Heart left ventricle (tissue), 16 donors: ENCODE results near the gene LYST. TPM values are rescaled to one million over a fixed set of nuclear protein-coding genes. Genes with fewer than 3 reads are reported as not detected.

ENCODE experiments used
- ATAC-seq, 4 donors: fragments of 200-7000 bp; cut with Tn5 transposase; one replicate each; pipeline ENCODE4 v1.9.1; 2020 to 2022; ENCODE audit warnings: moderate library complexity in 4 of 4, mild to moderate bottlenecking in 3 of 4, moderate number of reproducible peaks in 1 of 4
- DNase-seq, 5 donors: peaks; one replicate each; pipeline ENCODE4 v3.0.0-alpha.2; 2020
- H3K27ac ChIP-seq, 12 donors: fragments of 200-600 bp; sonication (generic) in 4 of 12; one replicate each; pipeline versions ENCODE4 v1.5.0 to v1.8.0; 2016 to 2022; ENCODE audit warnings: mild to moderate bottlenecking in 2 of 12
- H3K27me3 ChIP-seq, 9 donors: fragments of 200-600 bp; sonication (generic) in 2 of 9; one replicate each; pipeline versions ENCODE4 v1.5.1 to v1.8.0; 2016 to 2022; ENCODE audit warnings: mild to moderate bottlenecking in 3 of 9
- H3K36me3 ChIP-seq, 9 donors: fragments of 200-600 bp; sonication (generic) in 2 of 9; one replicate each; pipeline versions ENCODE4 v1.5.0 to v1.8.0; 2018 to 2022; ENCODE audit warnings: mild to moderate bottlenecking in 2 of 9
- H3K4me1 ChIP-seq, 12 donors: fragments of 200-600 bp; sonication (generic) in 4 of 12; one replicate each; pipeline versions ENCODE4 v1.5.0 to v1.8.0; 2016 to 2022; ENCODE audit warnings: mild to moderate bottlenecking in 3 of 12
- H3K4me3 ChIP-seq, 12 donors: fragments of 200-600 bp; sonication (generic) in 4 of 12; one replicate each; pipeline versions ENCODE4 v1.5.0 to v1.8.0; 2017 to 2022; ENCODE audit warnings: mild to moderate bottlenecking in 9 of 12, moderate library complexity in 4 of 12
- H3K9me3 ChIP-seq, 12 donors: fragments of 200-600 bp; sonication (generic) in 4 of 12; one replicate each; pipeline versions ENCODE4 v1.5.0 to v1.8.0; 2016 to 2022; ENCODE audit warnings: mild to moderate bottlenecking in 1 of 12
- POLR2A ChIP-seq, 2 donors: fragments of 450-650 bp; IDR thresholded peaks; one replicate each; pipeline ENCODE4 v1.6.1; 2017; ENCODE audit warnings: antibody characterized with exemption in 2 of 2, mild to moderate bottlenecking in 2 of 2, moderate library complexity in 2 of 2
- WGBS, 4 donors: extraction: QIAGEN DNeasy Blood & Tissue Kit in 2 of 4; methylation state at CpG; one replicate each; pipeline versions ENCODE4 v1.1.5 to v1.1.7; 2013 to 2018; 5-methylcytosine and 5-hydroxymethylcytosine counted together
- intact Hi-C, 10 donors: fragments of 100-400 bp; cut with DNase I; formaldehyde crosslinking; loops; one replicate each; pipeline versions ENCODE4 v1.11.1 to v1.14.2; 2022
- polyA plus RNA-seq, 2 donors: library from polyadenylated mRNA; stranded (reverse); fragments of 200-250 nt; gene quantifications; one replicate each; pipeline ENCODE4 v1.2.3, GENCODE V29; 2013
- total RNA-seq, 9 donors: library from RNA; depleted of rRNA in 2 of 9; stranded (reverse); fragments of >200 nt in 2 of 9; fragmentation: NEBNext Ultra II Directional in 3 of 9; extraction: Animal tissue kit (Norgen Biotek cat#: 25700) in 3 of 9; gene quantifications; one replicate each; pipeline versions ENCODE4 v1.1.0 to v1.2.4, GENCODE V29; 2016 to 2023
- TF ChIP-seq, protein P1 (sequence below), 12 donors: fragments of 200-600 bp; sonication (generic) in 4 of 12; IDR thresholded peaks; one replicate each; pipeline versions ENCODE4 v1.5.0 to v1.8.0; 2018 to 2022; ENCODE audit warnings: antibody characterized with exemption in 12 of 12, mild to moderate bottlenecking in 5 of 12
- donor health status: ischemic (EF 13 %, LVEDD 7.1; RV severe dilation, severe dysfunction).
- donor health status: healthy with polysubstance abuse.
- donor health status: DM: no; HTN: yes; CAD: no.
- donor health status: DM: no; HTN: no; CAD: no.
- donor health status: ischemic (EF 25% LVEDD 6.9; RV normal size, moderate dysfunction).
- donor health status: ischemic (EF 25% LVEDD 5.7; RV mildly dilated, moderate dysfunction).
- donor health status: healthy.
- donor health status: DM: yes; HTN: yes; CAD: no.
- donor health status: ischemic (EF 35%, LVEDD 5.7; RV mildly dilated, moderate dysfunction).
- donor health status: nonischemic (EF 11% LVEDD 7.7; RV severe dilation, severe dysfunction).
- donor health status: DM: yes; HTN: yes; CAD: no.
- donor health status: PGD.
- donor health status: ischemic (EF 29% LVEDD 5.4; RV normal size, mild dysfunction).
- donor health status: nonischemic (EF 23%, LVEDD 6.1; RV moderate dilation, normal function).

The LYST gene
- total and polyA plus RNA-seq, 11 donors = 3.4 to 22.5 (median 11.2) TPM

DNA sequence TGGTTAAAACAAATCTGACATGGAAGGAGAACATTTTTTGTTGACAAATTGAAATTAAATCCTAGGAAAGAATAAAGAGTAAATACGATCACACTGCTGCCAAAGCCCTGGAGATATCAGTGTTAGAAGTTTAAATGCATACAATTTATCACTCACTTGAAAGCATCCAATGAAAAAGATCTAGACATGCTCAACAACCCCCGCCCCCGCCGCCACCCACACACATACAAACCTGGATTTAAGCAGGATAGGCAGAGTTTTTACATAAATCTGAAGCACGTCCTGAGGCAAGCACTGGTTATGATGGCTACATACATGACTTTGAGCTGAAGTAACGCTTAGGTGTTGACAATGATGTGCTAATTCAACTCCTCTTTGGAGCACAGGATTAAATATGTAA lies 58.5 kb downstream of the LYST start:
- ATAC-seq (no peak), DNase-seq (no peak)
- Histone ChIP-seq H3K4me1 (peaks cover 0 to 10% (median 0%) of the 10 kb centered on the region in 12 donors), H3K9me3 (no peaks in the 10 kb centered on the region), H3K4me3 (no peak overlapping the region), H3K36me3 (peaks cover 0 to 57% (median 37%) of the 10 kb centered on the region in 9 donors), H3K27me3 (no peaks in the 10 kb centered on the region), H3K27ac (no peak overlapping the region)
- intact Hi-C loops = no loop called here
- TF ChIP-seq, protein P1, sequence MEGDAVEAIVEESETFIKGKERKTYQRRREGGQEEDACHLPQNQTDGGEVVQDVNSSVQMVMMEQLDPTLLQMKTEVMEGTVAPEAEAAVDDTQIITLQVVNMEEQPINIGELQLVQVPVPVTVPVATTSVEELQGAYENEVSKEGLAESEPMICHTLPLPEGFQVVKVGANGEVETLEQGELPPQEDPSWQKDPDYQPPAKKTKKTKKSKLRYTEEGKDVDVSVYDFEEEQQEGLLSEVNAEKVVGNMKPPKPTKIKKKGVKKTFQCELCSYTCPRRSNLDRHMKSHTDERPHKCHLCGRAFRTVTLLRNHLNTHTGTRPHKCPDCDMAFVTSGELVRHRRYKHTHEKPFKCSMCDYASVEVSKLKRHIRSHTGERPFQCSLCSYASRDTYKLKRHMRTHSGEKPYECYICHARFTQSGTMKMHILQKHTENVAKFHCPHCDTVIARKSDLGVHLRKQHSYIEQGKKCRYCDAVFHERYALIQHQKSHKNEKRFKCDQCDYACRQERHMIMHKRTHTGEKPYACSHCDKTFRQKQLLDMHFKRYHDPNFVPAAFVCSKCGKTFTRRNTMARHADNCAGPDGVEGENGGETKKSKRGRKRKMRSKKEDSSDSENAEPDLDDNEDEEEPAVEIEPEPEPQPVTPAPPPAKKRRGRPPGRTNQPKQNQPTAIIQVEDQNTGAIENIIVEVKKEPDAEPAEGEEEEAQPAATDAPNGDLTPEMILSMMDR (IDR thresholded peaks at IDR 0.05) = no peak
- no peak for TF ChIP-seq POLR2A (IDR thresholded peaks at IDR 0.05)
- 95 to 98% (median 96%) methylated on average over 6 of the region's 6 CpGs for WGBS, 4 donors

DNA sequence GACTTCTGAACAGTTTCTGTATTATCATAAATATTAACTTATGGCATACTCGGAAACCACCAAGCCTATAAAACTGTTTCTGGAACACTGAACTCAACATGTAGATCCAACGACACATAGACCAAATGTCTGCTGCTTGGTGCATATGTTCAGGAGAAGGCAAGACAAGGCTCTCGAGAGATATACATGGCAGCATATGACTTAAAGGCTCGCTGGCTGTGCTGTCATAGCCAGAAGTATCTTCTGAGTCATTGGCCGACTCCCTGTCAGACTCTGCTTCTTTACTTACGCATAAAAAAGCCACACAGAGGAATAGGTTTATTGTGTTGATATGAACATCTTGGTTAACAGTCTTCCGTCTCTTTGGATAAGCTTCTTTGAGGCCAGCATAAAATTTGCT lies 60.6 kb downstream of the LYST start:
- no peak overlapping the region for H3K4me3 ChIP-seq
- peaks cover 0 to 61% (median 34%) of the 10 kb centered on the region in 9 donors for H3K36me3 ChIP-seq
- peaks cover 0 to 5% (median 0%) of the 10 kb centered on the region in 12 donors for H3K4me1 ChIP-seq
- TF ChIP-seq, protein P1 (IDR thresholded peaks at IDR 0.05) = no peak
- no peak for TF ChIP-seq POLR2A (IDR thresholded peaks at IDR 0.05)
- no peak for DNase-seq
- H3K27ac ChIP-seq = no peak overlapping the region
- intact Hi-C loops = no loop called here
- ATAC-seq = no peak
- 93 to 97% (median 96%) methylated on average over 7 of the region's 7 CpGs for WGBS, 4 donors
- H3K9me3 ChIP-seq = no peaks in the 10 kb centered on the region
- H3K27me3 ChIP-seq = no peaks in the 10 kb centered on the region

DNA sequence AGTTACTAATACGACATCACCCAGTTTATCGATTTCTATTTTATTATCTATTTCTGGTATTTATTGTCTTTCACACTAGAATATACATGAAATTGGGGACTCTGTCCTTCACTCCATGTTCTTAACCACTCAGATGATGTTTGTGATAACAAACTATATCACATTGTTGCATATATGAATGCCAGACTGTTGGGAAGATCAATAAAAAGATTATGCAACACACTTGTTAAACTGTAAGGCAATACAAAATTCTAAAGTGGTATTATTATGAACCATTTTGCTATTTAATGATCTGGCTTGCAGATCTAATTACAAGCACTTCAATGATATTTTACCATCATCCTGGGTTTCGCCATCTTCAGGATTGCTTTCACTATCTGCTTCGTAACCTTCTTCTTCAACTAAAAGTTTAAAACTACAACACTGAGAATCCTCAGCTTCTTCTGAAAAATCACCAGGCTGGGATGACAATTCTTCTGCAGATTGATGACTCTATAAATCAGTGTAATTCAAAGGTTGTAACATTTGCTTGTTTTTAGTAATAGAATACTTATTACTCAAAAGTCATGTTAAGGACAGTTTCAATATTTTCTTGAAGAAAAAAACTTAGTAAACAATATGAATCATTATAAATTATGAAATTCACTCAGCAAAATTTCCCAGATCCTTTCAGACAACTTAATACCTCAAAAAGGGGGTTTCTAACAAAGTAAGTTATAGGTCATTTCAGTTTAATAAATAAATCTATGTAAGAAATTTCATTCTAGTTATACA lies 63.9 kb downstream of the LYST start:
- ATAC-seq (no peak), DNase-seq (no peak)
- H3K4me3 ChIP-seq = no peak overlapping the region
- H3K9me3 ChIP-seq = no peaks in the 10 kb centered on the region
- TF ChIP-seq, protein P1 (IDR thresholded peaks at IDR 0.05) = no peak
- TF ChIP-seq POLR2A (IDR thresholded peaks at IDR 0.05) = no peak
- H3K4me1 ChIP-seq = no peaks in the 10 kb centered on the region
- H3K27ac ChIP-seq = no peak overlapping the region
- intact Hi-C loops = no loop called here
- peaks cover 0 to 55% (median 32%) of the 10 kb centered on the region in 9 donors for H3K36me3 ChIP-seq
- WGBS, 4 donors = 95 to 98% (median 97%) methylated on average over 4 of the region's 4 CpGs
- no peaks in the 10 kb centered on the region for H3K27me3 ChIP-seq

DNA sequence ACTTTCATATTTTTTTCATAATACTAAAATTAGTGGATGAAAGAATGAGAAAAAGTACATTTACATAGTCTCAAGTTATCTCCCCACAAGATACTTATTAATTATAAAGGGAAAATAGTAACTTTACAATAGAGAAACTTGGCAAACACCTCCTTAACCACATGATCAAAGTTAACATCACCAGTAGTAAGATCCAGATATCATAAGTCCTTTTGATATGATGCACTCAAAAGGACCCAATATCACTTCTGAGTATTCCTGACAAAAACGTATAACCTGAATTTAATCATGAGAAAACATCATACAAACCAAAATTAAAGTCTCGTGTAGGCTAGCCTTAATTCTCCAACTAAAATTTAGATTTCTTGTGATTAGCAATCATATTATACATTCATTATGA lies 67.4 kb downstream of the LYST start:
- no peak for DNase-seq

More for the DNA sequence above, 67.4 kb downstream of the LYST start:
- Histone ChIP-seq H3K4me1 (no peaks in the 10 kb centered on the region), H3K36me3 (peaks cover 0 to 44% (median 26%) of the 10 kb centered on the region in 9 donors), H3K9me3 (peaks cover 0 to 13% (median 0%) of the 10 kb centered on the region in 12 donors), H3K27me3 (no peaks in the 10 kb centered on the region), H3K4me3 (no peak overlapping the region), H3K27ac (no peak overlapping the region)
- WGBS, 4 donors = 91 to 96% (median 93%) methylated on average over 2 of the region's 2 CpGs
- ATAC-seq = no peak
- TF ChIP-seq POLR2A (IDR thresholded peaks at IDR 0.05) = no peak
- TF ChIP-seq, protein P1 (IDR thresholded peaks at IDR 0.05) = no peak
- intact Hi-C loops = no loop called here
